HTR-8/SVneo (cell line): ENCODE data around the gene BIVM.

ENCODE experiments used
- DNase-seq: peaks from one replicate; pipeline ENCODE4 v3.0.0; 2011; ENCODE audit warnings: low spot score, mixed read lengths; ENCODE audit not compliant: insufficient read length
- FAIRE-seq: peaks from 2 replicates; lab custom pipeline; 2011; peaks lifted over from hg19 to GRCh38; lab: Jason Lieb, UNC

The BIVM gene

GRCh38 chr13:102873653-102874052 lies 74.7 kb downstream of the BIVM start:
- FAIRE-seq, result no peak

GRCh38 chr13:102875256-102875655 lies 76.3 kb downstream of the BIVM start:
- FAIRE-seq, result no peak

More at GRCh38 chr13:102873653-102874052, 74.7 kb downstream of the BIVM start:
- no peak for DNase-seq

DNA sequence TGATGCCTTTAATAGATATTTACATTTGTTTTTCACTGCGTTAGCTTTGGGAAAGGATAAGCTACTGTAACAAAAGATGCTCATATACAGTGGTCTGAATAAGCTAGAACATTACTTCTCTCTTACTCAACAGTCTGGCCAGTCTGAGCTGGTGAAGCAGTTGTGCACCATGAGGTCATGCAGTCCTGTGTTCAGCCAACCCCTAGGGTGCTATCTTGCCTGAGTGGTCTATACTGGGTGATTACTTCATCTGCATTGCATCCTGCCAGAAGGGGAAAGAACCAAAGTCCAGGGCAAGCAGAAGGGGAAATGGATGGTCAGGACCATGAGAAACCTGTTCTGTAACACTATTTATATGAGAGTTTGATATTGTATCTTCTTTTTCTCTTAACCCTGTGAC lies 78.4 kb downstream of the BIVM start:
- FAIRE-seq (no peak), DNase-seq (no peak)

More at GRCh38 chr13:102875256-102875655, 76.3 kb downstream of the BIVM start:
- no peak for DNase-seq

- no peak for FAIRE-seq
- no peak for DNase-seq
Observed at GRCh38 chr13:102878481-102878880, 79.6 kb downstream of the BIVM start.

DNA sequence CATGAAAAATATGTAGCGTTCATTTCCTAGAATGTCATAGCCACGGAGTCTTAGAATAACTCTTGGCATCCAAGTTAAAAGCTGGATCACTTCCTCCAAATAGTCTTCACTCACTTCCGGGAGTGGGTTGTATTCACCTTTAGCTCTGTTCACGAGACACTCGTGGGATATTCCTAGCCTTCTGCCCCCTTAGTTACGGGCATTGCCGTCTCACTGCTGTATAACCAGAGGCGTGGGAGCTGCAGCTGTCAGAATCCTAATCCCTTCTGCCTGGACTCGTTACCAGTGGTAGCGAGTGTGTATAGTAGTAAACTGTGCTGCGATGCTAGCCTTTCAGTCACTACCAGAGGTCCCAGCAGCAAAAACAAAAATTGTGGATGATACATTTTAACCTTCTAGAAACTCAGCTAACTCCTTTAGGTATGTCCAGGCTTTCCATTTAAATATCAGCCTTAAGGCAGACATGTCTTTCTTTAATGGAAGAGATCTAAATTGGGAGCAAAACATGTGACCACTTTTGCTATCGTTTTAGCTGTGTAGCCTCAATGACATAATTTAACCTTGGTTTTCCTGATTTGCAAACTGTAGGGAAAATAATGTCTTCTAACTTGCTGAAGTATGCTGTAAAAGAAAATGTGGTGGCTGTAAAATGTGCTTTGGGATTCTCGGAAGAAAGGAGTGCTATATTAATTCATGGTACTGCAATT lies 81.0 kb downstream of the BIVM start:
- no peak for DNase-seq
- FAIRE-seq, result no peak

- DNase-seq, result no peak
Observed at GRCh38 chr13:102881819-102882686, 83.1 kb downstream of the BIVM start.

More at GRCh38 chr13:102881819-102882686, 83.1 kb downstream of the BIVM start:
- FAIRE-seq, result no peak
